ENCODE measurements around the gene ZSCAN23. TPM values are rescaled to one million over a fixed set of nuclear protein-coding genes. Genes with fewer than 3 reads are reported as not detected.

Gene ZSCAN23
- total and polyA plus RNA-seq, 9 of the 15 experiments (the other 6 are each of a cell fraction or from before 2014, with no cell fraction given) = 0.05 to 0.29 (median 0.21) TPM; not detected in 1

GRCh38 chr6:28490205-28490890 lies 47.1 kb upstream of the ZSCAN23 start (continued):
- no peak for TF ChIP-seq ZNF318 (IDR thresholded peaks at IDR 0.05; ENCODE audit: borderline replicate concordance in 1 of 2, low read depth in 1 of 2)
- no peak for TF ChIP-seq BCLAF1 (IDR thresholded peaks at IDR 0.05; ENCODE audit: borderline replicate concordance in 1 of 2, control insufficient read depth in 1 of 2, low read depth in 2 of 2, low read length in 1 of 2)
- TF ChIP-seq ZNF696 (CRISPR knock-in tag; conservative IDR thresholded peaks at IDR 0.05) = no peak
- TF ChIP-seq PTRF (tag; IDR thresholded peaks at IDR 0.05) = no peak
- TF ChIP-seq MAFK (IDR thresholded peaks at IDR 0.05; ENCODE audit: low read length) = no peak
- TF ChIP-seq CUX1 (CRISPR knock-in tag; IDR thresholded peaks at IDR 0.05) = no peak
- no peak for TF ChIP-seq RB1 (IDR thresholded peaks at IDR 0.05; ENCODE audit: low read depth)
- TF ChIP-seq HLTF (IDR thresholded peaks at IDR 0.05) = no peak
